Stimulated activated CD8-positive, alpha-beta memory T cell treated with anti-CD3 and anti-CD28 coated beads, Interleukin-12 subunit alpha, Interleukin-12 subunit beta, amount 100 ng/mL, for 24 hours (primary cell): ENCODE results near the gene ABCA1.

ENCODE experiments used
- DNase-seq: peaks from one replicate; pipeline ENCODE4 v3.0.0-alpha.2; 2020; ENCODE audit errors: extremely low read depth

Gene ABCA1

GRCh38 chr9:104841601-104842141, 86.3 kb downstream of the ABCA1 start:
- DNase-seq: no peak

DNA sequence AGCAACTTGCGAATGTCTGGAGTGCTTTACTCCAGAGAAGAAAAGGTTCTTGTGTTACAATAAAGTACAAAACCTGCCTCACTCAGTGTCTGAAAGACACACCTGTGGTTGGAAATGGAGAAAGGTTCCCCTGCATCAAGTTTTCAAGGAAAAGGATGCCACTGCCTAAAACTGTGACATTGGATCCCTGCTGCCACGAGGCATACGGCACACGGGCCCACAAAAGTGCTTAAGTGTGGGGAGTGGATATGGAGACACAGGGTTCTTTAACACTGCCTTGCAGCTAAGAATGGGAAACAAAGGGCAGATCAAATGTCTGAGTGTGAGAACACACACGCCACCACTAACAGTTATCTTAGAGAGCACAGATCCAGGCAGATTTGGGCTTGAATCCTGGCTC, 89.0 kb downstream of the ABCA1 start:
- DNase-seq: no peak

DNA sequence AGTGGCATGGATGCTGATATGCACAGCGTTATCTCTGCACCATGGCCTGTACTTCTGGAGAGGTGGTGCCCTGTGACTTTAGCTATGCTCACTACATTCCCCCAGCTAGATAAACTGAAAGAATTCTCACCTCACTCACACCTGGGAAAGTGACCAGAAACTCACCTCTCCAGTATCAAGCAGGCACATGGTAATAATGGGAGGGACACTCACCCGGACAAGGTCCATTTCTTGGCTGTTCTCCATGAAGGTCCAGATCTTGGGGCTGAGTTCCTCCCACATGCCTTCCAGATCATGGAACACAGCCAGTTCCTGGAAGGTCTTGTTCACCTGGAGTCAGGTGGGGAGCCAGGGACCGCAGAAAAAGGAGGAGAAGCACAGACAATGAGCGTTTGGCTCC, 91.2 kb downstream of the ABCA1 start:
- DNase-seq: no peak

GRCh38 chr9:104836235-104836634, 91.7 kb downstream of the ABCA1 start:
- no peak for DNase-seq

DNA sequence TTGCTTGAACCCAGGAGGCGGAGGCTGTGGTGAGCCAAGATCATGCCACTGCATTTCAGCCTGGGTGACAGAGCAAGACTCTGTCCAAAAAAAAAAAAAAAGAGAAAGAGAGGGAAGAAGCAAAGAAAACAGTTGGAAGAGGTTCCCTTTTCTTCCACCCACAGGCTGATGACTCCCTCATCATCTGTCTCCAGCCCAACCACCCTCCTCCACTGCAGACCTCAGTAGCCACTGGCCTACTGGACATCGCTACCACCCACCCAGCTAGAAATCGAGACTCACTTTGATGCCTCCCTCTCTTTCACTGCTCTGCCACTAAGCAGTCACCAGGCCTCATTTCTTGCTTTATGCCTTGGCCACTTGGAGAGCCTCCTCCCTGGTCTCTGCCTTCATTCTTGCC, 92.8 kb downstream of the ABCA1 start:
- no peak for DNase-seq

GRCh38 chr9:104833696-104834095, 94.3 kb downstream of the ABCA1 start:
- no peak for DNase-seq

- DNase-seq: no peak
These were observed 96.3 kb downstream of the ABCA1 start for GRCh38 chr9:104831681-104832080.

DNA sequence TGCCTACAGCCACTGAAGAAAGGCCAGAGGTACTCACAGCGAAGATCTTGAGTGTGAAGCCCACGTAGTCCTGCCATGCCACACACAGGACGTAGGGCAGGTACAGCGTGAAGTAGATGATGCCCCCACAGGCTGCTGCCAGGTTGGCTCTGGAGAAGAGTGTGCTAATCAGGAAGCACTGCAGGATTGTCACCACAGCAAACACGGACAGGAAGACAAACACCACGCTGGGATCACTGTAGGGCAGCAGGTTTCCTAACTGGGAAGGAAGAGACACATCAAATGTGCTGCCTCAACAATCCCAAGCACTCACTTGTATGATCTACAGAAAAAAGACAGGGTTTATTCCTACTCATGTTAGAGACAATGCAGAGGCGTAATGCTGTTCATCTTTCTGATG, 101.0 kb downstream of the ABCA1 start:
- DNase-seq: no peak

GRCh38 chr9:104826079-104826775, 101.7 kb downstream of the ABCA1 start:
- no peak for DNase-seq

- DNase-seq: no peak
These were observed 107.6 kb downstream of the ABCA1 start for GRCh38 chr9:104820336-104820735.

DNA sequence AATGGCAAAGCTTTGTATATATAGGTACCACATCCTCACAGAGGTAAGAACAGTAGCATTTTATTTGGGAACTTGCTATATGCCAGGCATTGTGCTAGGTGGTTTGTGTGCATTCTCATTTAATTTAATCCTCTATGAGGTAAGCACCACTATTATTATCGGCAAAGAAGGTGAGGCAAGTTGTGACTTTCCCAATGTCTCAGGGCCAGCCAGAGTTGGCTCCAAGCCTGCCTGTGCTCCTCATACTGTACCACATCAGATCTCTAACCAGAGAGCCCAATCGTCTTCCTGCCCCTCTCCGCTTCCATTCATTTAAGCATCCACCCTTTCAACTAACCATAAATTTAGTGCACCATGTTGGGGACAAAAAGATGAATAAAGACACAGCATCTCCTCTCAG, 108.9 kb downstream of the ABCA1 start:
- DNase-seq: no peak

DNA sequence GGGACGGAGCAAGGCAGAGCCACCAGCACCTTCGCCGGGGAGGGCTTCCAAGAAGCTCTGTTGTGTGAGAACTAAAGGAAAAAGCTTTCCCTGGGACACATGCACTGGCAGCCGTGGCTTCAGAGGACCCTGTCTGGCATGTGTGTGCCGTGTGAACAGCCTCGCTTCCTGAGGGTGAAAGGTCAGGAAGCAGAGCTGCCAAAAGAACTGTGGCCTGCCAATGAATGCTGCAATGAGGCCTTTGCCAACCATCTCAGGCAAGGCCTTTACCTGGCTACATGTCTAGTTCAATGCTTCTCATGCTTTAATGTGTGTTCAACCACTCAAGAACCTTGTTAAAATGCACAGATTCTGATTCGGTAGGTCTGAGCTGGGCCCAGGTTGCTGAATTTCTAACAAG, 110.5 kb downstream of the ABCA1 start:
- no peak for DNase-seq

DNA sequence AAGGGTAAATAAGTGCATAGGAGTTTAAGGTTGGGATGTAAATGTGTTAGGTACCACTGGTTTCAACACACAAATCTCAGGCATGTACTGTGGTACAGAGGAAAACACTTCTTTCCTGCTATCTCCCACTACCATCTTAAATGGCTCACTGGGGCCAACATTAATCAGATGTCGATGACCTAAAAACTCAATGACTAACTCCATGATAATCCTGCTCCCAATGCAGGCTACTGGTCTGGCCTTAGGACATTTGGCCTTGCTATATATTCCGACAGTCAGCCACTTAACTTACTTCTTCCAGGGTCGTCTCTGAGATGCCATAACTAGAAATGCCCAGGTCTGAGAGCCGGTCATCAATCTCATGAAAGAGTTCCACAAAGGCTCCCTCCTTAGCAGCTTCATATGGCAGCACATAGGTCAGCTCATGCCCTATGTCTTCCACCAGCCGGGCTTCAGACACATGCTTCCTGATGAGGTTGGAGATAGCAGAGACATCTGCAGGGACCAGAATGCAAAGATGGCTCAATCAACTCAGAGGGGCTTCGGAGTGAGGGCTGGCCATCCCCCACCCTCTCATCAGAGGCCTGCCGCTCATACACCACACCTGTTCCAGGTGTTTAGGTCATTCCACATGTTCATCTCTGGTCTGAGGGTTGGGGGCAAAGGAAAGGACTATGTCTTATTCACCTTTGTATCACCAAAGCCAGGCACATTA, 111.9 kb downstream of the ABCA1 start:
- no peak for DNase-seq

DNA sequence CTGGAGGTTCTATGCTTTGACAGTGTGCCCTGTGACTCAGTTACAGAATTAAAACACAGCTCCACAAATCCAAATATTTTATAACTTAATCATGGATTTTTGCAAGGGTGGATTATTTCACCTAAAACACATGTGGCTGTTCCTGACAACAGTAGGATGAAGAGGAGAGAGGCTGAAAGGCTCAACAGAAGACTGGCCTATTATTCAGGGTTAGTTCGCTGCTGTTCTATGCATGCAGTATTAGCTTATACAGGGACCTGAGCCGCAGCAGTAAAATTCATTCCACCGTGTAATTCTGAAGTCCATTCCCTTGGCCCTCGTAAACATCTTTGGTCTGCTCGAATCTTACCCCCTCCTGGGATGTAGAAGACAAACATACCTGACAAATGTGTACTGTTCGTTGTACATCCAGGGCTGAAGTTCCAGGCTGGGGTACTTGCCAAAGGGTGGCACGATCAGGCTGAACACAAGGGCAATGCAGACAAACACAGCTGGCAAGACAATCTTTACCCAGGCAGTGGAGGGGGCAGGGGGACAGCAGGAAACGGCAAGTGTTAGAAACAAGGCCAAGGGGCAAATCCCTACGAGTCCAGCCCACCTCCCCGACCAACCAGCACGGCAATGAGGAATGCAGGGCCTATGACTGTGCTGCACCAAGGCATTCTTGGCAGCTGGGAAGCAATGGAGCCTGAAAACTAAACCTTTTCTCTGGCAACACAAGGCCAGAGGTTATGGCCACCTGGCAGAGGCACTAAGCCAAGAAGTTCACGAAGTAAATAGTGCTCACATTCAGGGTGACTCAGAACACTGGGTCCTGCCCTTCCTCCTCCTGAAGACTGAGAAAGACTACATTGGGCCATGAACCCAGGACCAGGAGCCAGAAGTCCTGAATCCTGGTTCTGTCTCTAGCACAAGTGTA, 117.3 kb downstream of the ABCA1 start:
- no peak for DNase-seq

DNA sequence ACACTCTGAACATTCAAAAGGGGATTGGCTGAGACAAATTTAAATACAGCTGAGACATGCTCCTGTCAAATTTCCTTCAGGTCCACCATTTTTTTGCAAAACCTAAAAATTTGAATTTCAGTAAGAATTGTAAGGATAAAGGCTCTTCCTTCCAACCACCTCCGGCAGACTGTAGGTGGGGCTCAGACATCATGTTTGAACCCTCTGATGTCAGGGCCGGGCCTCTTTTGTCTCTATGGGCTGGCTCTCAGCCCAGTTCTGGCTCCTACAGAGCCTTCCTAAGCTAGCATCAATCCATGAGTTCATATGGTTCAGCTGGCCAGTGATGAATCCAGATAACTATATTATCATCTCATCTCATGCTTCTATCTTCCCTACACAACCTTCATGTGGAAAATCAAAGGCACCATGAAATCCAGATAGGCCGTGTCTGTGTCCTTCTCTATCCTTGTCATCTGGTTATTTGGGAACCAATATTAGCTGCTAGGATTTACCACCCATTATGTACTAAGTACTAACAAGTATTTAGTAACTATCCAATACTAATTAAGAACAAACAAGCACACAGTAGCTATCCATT, 119.8 kb downstream of the ABCA1 start:
- no peak for DNase-seq

GRCh38 chr9:104805441-104805840, 122.5 kb downstream of the ABCA1 start:
- no peak for DNase-seq

DNA sequence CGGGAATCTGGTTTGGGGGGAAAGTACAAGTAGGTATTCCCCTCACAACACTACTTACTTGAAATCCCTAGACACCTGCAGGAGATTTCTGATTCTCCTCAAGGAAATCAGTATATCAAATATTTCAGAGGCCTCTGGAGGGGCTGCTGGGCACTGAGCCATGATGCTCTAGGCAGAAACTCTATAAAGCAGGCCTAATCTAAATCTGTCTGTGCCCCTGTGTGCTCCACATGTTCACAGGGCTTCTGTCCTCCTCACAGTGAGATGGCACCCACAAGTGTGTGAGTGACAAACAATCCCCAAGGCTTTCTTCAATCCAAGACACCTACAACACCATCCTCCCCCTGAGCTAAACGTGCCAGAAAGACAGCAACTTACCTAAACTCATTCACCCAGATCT, 125.0 kb downstream of the ABCA1 start:
- no peak for DNase-seq

DNA sequence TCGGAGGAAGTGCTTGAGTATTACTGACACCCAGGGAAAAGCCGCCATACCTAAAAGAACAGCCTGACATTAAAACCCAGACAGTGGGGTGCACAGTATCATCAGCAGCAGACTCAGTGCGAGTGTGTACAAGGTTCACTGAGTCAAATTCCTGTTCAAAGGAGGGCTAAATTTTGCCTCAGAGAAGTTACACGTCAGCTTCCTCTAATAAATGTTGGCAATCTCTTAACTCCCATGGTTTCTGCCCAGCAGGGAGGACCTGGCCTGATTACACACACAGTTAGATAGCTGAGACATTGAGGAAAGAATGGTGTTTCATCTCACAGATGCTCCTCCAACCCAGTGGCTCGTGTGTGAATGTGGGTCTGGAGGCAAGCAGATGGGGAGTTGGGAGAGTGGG, 125.8 kb downstream of the ABCA1 start:
- no peak for DNase-seq

DNA sequence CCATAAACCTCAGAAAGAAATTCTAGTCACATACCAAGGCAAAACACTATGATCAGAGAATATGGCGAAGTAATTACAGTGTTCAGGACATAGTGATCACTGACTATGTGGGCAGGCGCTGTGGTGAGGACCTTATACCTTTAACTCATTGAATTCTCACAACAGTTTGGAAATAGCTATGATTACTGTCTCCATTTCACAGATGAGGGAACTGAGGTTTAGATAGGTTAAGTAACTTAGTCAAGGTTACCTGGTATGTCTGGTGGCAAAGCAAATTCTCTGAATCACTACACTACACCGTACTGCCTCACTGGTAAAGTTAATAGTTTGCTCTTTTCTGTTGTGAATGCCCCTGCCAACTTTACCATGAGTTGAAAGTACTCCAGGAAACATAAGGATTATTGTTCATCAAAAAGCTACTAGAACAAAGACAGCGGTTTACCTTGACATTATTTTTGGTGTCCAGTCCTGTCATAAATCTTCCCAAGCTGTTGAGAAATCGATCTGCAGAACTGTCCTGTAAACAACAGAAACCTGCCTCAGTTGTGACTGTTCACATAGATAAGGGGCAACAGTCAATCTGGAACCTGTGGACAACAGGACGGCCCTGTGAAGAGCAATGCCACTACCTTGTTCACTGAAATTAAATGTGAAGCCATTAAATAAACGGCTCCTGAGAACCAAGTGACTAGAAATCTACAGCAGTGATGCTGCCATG, 127.7 kb downstream of the ABCA1 start:
- no peak for DNase-seq

- no peak for DNase-seq
These were observed 129.6 kb downstream of the ABCA1 start for GRCh38 chr9:104798209-104798995.
